Esophagus squamous epithelium (tissue), 5 donors: ENCODE measurements around the gene GNG2. TPM values are rescaled to one million over a fixed set of nuclear protein-coding genes. Genes with fewer than 3 reads are reported as not detected.

ENCODE experiments used
- DNase-seq: peaks from one replicate; lab custom pipeline; 2025; lab: John Stamatoyannopoulos, UW
- H3K27ac ChIP-seq, 4 donors: fragments of 200-600 bp; sonication (generic); one replicate each; pipeline ENCODE4 v1.5.1; 2016 to 2019; ENCODE audit warnings: mild to moderate bottlenecking in 1 of 4
- H3K27me3 ChIP-seq, 4 donors: fragments of 200-600 bp; sonication (generic); 1 replicate in 3 of 4; 2 replicates in 1 of 4; pipeline versions ENCODE4 v1.5.1 to v1.6.0; 2017 to 2021; ENCODE audit warnings: antibody characterized with exemption in 1 of 4
- H3K36me3 ChIP-seq, 3 donors: fragments of 200-600 bp; sonication (generic); one replicate each; pipeline ENCODE4 v1.5.1; 2016 to 2019
- H3K4me1 ChIP-seq, 3 donors: fragments of 200-600 bp; sonication (generic); one replicate each; pipeline ENCODE4 v1.5.1; 2017 to 2019
- H3K4me3 ChIP-seq, 4 donors: fragments of 200-600 bp; sonication (generic); 1 replicate in 3 of 4; 2 replicates in 1 of 4; pipeline ENCODE4 v1.5.1; 2016 to 2019; ENCODE audit warnings: mild to moderate bottlenecking in 2 of 4, moderate library complexity in 1 of 4
- H3K9me3 ChIP-seq, 3 donors: fragments of 200-600 bp; sonication (generic); one replicate each; pipeline ENCODE4 v1.5.1; 2016 to 2019
- POLR2A ChIP-seq, 4 donors: fragments of 450-650 bp; IDR thresholded peaks; one replicate each; pipeline ENCODE4 v1.6.1; 2017; ENCODE audit warnings: antibody characterized with exemption in 4 of 4, mild to moderate bottlenecking in 4 of 4, moderate library complexity in 3 of 4
- WGBS, 2 donors: methylation state at CpG; one replicate each; pipeline ENCODE4 v1.1.5; 2018; 5-methylcytosine and 5-hydroxymethylcytosine counted together
- intact Hi-C: fragments of 100-400 bp; cut with DNase I; formaldehyde crosslinking; loops from one replicate; pipeline ENCODE4 v1.15.0; 2022
- total RNA-seq, 4 donors: library from RNA; depleted of rRNA; stranded (reverse); fragments of >200 nt; gene quantifications; one replicate each; pipeline ENCODE4 v1.1.0, GENCODE V29; 2016
- TF ChIP-seq, protein P1 (sequence below), 6 experiments: fragments of 450-650 bp in 4 of 6; fragments of 200-600 bp in 2 of 6; sonication (generic) in 2 of 6; IDR thresholded peaks; one replicate each; pipeline ENCODE4 v1.5.1; 2016 to 2019; ENCODE audit warnings: antibody characterized with exemption in 6 of 6, mild to moderate bottlenecking in 4 of 6, moderate library complexity in 4 of 6
- donor health status: DM: yes; HTN: yes; CAD: no.

The GNG2 gene
- total RNA-seq, 4 donors from 2014 or later: 1.5 to 8.8 (median 3.7) TPM

DNA sequence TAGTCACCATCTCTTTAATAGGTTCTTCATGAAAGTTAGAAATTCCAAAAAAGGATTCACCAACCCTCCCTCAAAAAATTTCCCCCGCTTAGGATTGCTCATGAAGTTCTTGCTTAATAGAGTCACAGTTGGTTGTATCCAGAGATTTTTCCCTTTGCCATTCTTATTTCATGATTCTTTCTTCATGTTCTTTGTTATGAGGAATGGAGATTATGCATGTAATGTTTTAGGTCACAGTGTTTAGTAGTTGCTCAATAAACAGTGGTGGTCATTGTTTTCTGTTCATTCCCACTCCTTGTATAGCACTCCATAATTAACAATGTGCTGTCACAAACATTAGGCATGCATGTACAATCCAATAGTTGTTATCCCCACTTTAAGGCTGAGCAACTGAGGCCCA is 77.7 kb downstream of the GNG2 start:
- DNase-seq: no peak
- Histone ChIP-seq H3K27ac (no peak overlapping the region), H3K4me3 (no peak overlapping the region), H3K9me3 (no peaks in the 10 kb centered on the region), H3K27me3 (no peaks in the 10 kb centered on the region), H3K4me1 (no peaks in the 10 kb centered on the region), H3K36me3 (no peaks in the 10 kb centered on the region)
- TF ChIP-seq, protein P1, sequence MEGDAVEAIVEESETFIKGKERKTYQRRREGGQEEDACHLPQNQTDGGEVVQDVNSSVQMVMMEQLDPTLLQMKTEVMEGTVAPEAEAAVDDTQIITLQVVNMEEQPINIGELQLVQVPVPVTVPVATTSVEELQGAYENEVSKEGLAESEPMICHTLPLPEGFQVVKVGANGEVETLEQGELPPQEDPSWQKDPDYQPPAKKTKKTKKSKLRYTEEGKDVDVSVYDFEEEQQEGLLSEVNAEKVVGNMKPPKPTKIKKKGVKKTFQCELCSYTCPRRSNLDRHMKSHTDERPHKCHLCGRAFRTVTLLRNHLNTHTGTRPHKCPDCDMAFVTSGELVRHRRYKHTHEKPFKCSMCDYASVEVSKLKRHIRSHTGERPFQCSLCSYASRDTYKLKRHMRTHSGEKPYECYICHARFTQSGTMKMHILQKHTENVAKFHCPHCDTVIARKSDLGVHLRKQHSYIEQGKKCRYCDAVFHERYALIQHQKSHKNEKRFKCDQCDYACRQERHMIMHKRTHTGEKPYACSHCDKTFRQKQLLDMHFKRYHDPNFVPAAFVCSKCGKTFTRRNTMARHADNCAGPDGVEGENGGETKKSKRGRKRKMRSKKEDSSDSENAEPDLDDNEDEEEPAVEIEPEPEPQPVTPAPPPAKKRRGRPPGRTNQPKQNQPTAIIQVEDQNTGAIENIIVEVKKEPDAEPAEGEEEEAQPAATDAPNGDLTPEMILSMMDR (IDR thresholded peaks at IDR 0.05): no peak
- no peak for TF ChIP-seq POLR2A (IDR thresholded peaks at IDR 0.05)
- 91 to 95% methylated on average over 1 of the region's 1 CpG for WGBS, 2 donors
- intact Hi-C loops: no loop called here

GRCh38 chr14:51938821-51939220 is 78.4 kb downstream of the GNG2 start:
- no peak overlapping the region for H3K4me3 ChIP-seq
- no peaks in the 10 kb centered on the region for H3K4me1 ChIP-seq
- 85 to 87% methylated on average over 3 of the region's 3 CpGs for WGBS, 2 donors
- TF ChIP-seq, protein P1 (IDR thresholded peaks at IDR 0.05): no peak
- TF ChIP-seq POLR2A (IDR thresholded peaks at IDR 0.05): no peak
- no peaks in the 10 kb centered on the region for H3K27me3 ChIP-seq
- H3K36me3 ChIP-seq: no peaks in the 10 kb centered on the region
- no peak overlapping the region for H3K27ac ChIP-seq
- H3K9me3 ChIP-seq: no peaks in the 10 kb centered on the region
- intact Hi-C loops: no loop called here
- no peak for DNase-seq

DNA sequence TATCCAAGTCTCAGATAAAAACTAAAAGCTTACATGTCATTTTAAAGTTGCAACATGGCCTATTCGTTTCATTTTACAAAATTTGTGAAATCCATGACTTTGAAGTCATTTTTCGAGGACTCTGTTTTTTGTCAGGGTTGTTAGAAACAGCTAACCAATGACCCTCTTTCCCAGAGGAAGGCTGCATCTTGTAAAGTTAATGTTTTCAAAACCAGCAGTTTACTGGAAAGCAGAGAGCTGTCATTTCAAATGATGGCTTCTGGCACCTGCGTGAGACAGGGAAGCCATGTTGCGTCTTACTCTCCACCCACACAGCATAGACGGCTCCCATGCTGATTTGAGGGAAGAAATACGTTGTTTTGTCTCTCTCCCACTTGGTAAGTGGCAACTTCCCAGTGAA is 78.8 kb downstream of the GNG2 start:
- intact Hi-C loops: no loop called here
- 78 to 84% methylated on average over 6 of the region's 6 CpGs for WGBS, 2 donors
- Histone ChIP-seq H3K4me3 (no peak overlapping the region), H3K9me3 (no peaks in the 10 kb centered on the region), H3K4me1 (no peaks in the 10 kb centered on the region), H3K27me3 (no peaks in the 10 kb centered on the region), H3K36me3 (no peaks in the 10 kb centered on the region), H3K27ac (no peak overlapping the region)
- no peak for DNase-seq
- TF ChIP-seq POLR2A (IDR thresholded peaks at IDR 0.05): no peak

DNA sequence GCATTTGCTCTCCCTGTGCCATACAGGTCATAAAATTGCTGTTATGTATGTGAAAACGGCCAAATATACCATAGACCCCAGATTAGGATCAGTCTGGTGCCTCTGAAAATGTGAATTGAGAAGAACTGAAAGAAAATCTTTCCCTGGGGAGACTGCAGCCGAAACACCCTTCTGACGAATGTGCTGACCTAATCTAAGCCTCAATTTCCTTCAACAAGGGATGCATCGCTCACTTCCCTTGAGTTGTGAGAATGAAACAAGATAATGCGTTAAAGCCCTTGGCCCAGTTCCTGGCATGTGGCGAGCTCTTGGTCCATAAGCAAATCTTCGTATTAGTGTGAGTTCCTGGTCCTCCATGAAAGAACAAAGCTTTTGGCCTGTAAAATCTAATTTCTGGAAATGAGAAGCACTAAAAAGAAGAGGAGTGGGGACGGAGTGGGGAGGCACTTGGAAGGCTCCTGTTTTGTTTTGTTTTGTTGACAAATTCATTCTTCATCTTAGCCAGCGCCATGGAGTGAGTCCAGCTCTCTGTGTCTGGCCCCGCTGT is 79.4 kb downstream of the GNG2 start:
- 70 to 82% methylated on average over 10 of the region's 10 CpGs for WGBS, 2 donors
- TF ChIP-seq POLR2A (IDR thresholded peaks at IDR 0.05): no peak
- TF ChIP-seq, protein P1 (IDR thresholded peaks at IDR 0.05): no peak
- H3K4me1 ChIP-seq: no peaks in the 10 kb centered on the region

DNA sequence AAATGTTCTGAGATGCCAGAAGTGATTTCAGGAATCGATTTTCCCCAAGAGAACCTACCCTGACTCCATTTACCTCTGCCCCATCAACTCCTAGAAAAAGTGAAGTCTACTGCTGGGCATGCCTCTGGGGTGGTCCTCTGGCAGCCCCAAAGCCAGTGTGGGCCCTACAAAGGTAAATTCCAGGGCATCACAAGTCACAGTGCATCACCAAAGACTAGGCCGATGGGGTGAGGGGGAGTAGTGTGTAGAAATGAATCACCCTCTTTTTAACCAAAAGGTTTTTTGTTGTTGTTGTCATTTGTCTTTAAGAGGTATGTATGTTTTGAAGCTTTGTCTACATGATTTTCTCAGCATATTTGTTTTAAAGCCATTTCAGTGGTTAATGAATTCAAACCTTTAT is 82.6 kb downstream of the GNG2 start:
- no peaks in the 10 kb centered on the region for H3K27me3 ChIP-seq
- DNase-seq: no peak
- TF ChIP-seq, protein P1 (IDR thresholded peaks at IDR 0.05): no peak
- TF ChIP-seq POLR2A (IDR thresholded peaks at IDR 0.05): no peak
- H3K4me1 ChIP-seq: no peaks in the 10 kb centered on the region
- H3K27ac ChIP-seq: no peak overlapping the region
- no peak overlapping the region for H3K4me3 ChIP-seq
- H3K36me3 ChIP-seq: no peaks in the 10 kb centered on the region
- 71 to 90% methylated on average over 2 of the region's 2 CpGs for WGBS, 2 donors
- intact Hi-C loops: no loop called here
- H3K9me3 ChIP-seq: no peaks in the 10 kb centered on the region

More for the DNA sequence above, 79.4 kb downstream of the GNG2 start:
- intact Hi-C loops: no loop called here
- H3K27me3 ChIP-seq: no peaks in the 10 kb centered on the region
- no peaks in the 10 kb centered on the region for H3K9me3 ChIP-seq
- no peak overlapping the region for H3K4me3 ChIP-seq
- H3K36me3 ChIP-seq: no peaks in the 10 kb centered on the region
- DNase-seq: no peak
- H3K27ac ChIP-seq: no peak overlapping the region

- Histone ChIP-seq H3K4me1 (no peaks in the 10 kb centered on the region), H3K27me3 (no peaks in the 10 kb centered on the region), H3K27ac (no peak overlapping the region), H3K4me3 (no peak overlapping the region), H3K36me3 (peaks cover 0 to 6% (median 0%) of the 10 kb centered on the region in 3 donors), H3K9me3 (no peaks in the 10 kb centered on the region)
- DNase-seq: no peak
- WGBS, 2 donors: 47 to 79% methylated on average over 2 of the region's 2 CpGs
- intact Hi-C loops: no loop called here
- no peak for TF ChIP-seq POLR2A (IDR thresholded peaks at IDR 0.05)
- TF ChIP-seq, protein P1 (IDR thresholded peaks at IDR 0.05): no peak
Observed at GRCh38 chr14:51950007-51950406, 89.6 kb downstream of the GNG2 start.
